HG03280 (cell line): Measurements from ENCODE around the gene LPP.

Source experiments
- ATAC-seq: cut with Tn5 transposase; IDR thresholded peaks from one replicate; pipeline ENCODE4 v1.9.1; 2021; ENCODE audit warnings: mild to moderate bottlenecking, moderate library complexity; ENCODE audit not compliant: unreplicated experiment

Gene LPP

GRCh38 chr3:188881954-188882641 lies 728.1 kb downstream of the LPP start:
- ATAC-seq = no peak

GRCh38 chr3:188884299-188885043 lies 730.5 kb downstream of the LPP start:
- no peak for ATAC-seq

- ATAC-seq = no peak
Observed at GRCh38 chr3:188888321-188889053, 734.5 kb downstream of the LPP start.

GRCh38 chr3:188889054-188889491 lies 735.1 kb downstream of the LPP start:
- ATAC-seq = no peak

DNA sequence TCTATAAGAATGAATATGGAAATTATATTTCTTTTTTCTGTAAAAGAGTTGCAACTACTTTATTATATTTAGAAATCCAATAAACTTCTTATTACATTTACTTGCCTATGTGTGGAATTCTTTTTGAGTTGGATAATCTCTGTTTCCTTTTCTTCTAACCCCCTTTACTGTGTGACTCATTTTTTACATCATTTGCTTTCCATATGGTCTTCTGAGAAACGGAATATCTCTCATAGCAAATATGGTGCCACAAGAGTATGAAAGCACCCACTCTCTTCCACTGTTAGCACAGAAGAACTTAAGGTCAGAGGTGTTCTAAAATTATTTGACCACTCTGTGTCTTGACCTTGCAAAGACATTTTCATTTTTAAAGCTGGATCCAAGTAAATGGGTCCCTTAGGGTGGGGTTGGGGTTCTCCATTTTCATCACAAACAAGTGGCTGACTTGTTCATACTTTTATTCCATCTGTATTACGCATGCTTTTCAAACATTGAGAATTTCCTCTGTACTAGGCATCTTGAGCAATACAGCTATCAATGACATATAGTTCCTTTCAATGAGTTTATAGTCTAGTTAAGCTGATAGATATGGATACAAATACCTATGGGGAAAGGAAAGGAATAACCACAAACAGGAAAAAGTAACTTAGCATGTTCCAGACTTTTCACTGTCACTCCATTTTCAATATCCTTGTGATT lies 736.8 kb downstream of the LPP start:
- ATAC-seq = no peak

DNA sequence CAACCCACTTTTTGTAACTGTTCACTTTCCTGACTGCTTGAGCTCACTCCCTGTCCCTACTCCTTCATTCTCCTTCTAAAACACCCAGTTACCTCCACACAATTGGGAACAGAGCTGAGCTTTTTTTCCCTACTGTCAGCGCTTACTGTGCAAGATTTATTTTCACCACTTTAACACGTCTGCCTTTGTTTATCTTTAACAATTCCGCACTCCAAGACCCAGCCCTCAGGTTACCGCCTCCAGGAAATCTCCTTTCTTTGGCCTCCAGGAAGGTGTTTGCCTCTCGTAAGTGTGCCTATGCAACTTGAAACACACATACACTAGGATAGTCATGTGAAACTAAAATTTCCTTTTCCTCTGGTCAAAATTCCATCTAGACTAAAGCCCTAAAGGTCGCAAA lies 745.9 kb downstream of the LPP start:
- ATAC-seq = no peak

DNA sequence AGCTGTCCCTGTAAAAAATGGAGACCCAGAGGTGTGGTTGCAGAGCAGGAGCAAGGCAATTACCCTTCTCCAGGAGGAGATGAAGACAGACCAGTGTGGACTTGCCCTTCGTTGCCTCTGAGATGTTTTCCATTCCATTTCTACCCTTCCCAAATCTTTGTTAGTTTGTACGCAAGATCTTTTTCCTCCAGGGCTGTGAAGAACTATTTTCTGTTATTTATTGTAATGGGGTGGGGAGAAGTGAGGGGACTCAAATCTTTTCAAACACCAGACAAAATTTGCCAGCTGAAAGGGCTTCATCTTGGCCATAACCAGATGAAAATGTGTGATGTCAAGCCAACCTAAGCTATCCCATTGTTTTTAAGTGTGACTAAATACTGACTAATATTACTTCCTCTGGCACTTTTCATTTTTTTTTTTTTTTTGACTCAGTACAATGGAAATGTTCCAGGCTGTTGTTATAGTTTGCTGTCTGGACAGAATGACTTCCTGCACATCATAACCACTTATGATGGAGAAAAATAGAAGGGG lies 746.5 kb downstream of the LPP start:
- ATAC-seq = no peak

DNA sequence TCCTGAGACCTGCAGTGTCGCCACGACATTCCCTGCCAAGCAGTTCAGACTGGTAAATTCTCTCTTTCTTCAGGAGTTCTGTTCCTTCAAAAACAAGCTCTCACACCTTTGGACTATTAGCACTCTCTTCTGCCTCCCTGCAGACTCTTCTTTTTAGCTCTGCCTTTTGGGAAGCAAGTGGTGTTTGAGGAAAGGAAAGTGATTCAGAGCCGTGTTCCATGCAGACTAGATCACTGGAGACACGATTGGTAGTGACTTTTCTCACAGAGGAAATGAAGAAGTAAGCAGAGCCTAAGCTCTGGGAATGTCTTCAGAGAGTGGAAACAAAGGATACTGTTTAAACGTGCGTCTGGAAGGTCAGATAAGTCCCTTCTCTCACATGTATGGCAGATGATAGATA lies 747.2 kb downstream of the LPP start:
- no peak for ATAC-seq

- ATAC-seq = no peak
Observed at GRCh38 chr3:188901671-188902287, 747.8 kb downstream of the LPP start.

DNA sequence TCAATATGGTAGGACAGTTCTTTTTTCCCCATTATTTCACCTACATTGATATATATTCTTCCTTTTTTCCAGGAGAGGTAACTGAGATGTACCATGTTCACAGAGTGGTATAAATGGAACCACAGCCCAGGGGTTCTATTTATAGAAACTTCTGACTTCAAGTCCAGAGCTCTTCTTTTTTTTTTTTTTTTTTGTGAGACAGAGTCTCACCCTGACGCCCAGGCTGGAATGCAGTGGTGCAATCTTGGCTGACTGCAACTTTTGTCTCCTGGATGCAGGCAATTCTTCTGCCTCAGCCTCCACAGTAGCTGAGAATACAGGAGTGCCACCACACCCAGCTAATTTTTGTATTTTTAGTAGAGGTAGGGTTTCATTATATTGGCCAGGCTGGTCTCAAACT lies 750.7 kb downstream of the LPP start:
- no peak for ATAC-seq

DNA sequence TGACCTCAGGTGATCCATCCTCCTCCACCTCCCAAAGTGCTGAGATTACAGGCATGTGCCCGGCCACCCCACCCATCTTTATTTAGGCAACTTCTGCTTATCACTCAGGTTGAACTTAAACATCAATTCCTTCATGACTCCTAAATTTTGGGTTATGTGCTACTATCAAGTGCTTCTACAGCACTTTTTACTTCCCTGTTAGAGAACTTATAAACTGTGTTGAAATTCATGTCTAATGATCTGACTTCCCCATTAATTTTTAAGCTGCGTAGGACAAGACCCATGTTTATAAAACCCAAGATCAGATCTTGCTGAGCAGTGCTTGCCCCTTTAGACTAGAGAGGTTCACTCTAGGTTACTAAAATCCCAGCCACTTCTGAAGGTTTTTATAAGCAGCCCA lies 751.6 kb downstream of the LPP start:
- ATAC-seq = no peak

DNA sequence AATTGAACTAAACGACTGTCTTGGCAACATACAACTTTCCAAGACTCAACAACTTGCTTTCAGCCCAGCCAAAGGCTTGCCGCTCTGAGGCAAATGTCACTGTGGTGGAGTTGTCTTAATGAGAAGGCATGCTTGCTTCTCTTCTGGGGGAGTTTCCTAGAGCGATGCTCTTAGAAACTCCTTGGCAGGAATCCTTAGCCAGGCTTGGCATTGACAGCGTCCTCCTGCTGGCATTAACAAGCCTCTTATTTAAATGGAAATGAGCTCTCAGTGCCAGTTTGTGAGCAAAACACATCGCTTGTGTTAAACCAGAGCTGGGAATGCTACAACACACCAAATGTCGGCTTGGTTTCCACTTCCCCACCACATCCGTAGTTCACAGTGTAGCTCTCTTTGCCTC lies 752.3 kb downstream of the LPP start:
- no peak for ATAC-seq

- ATAC-seq = no peak
Observed at GRCh38 chr3:188908002-188908850, 754.3 kb downstream of the LPP start.

- no peak for ATAC-seq
Observed at GRCh38 chr3:188911026-188911850, 757.3 kb downstream of the LPP start.

- no peak for ATAC-seq
Observed at GRCh38 chr3:188913084-188913483, 759.1 kb downstream of the LPP start.

GRCh38 chr3:188914552-188914951 lies 760.6 kb downstream of the LPP start:
- ATAC-seq = no peak

- ATAC-seq = no peak
Observed at GRCh38 chr3:188915127-188915526, 761.2 kb downstream of the LPP start.

- ATAC-seq = no peak
Observed at GRCh38 chr3:188916934-188917401, 763.0 kb downstream of the LPP start.

DNA sequence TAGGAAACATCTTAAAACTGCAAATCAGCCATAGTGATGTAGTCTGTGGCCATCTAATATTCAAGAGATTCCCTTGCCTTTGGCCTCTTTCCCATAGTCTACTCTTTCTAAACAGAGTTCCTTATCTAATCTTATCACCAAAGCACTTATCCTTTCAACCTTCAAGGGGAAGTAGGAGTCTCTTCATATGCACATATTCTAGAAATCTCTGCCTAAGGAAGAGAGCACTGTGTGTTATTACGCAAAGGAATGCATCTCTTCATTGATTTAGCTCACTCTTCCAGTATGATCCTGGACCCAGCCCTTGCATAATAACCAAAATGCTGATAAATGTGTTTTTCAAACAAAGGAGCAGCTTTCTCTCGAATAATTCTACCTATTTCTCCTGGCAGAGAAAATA lies 764.1 kb downstream of the LPP start:
- ATAC-seq = no peak
